KMS-11 (cell line): ENCODE data around the gene NUDT11.
"Not testable (repeated sequence)": the region's sequence is repeated elsewhere in the genome, so short reads cannot be mapped to it uniquely, and the experiment has no call there.

ENCODE experiments used
- H2AFZ ChIP-seq: fragments of 200-600 bp; sonication (generic); 2 replicates; pipeline ENCODE4 v1.6.1; 2016; ENCODE audit warnings: antibody characterized with exemption, mixed run types, low read depth
- H3K27ac ChIP-seq: fragments of 200-600 bp; sonication (generic); 2 replicates; pipeline ENCODE4 v1.6.1; 2016; ENCODE audit warnings: mild to moderate bottlenecking, mixed run types
- H3K27me3 ChIP-seq: fragments of 200-600 bp; sonication (generic); 2 replicates; pipeline ENCODE4 v1.6.1; 2017; ENCODE audit warnings: mild to moderate bottlenecking, low read depth, mixed run types, moderate library complexity; ENCODE audit not compliant: insufficient read depth
- H3K36me3 ChIP-seq: fragments of 200-600 bp; sonication (generic); 2 replicates; pipeline ENCODE4 v1.6.1; 2017; ENCODE audit warnings: mild to moderate bottlenecking, mixed run types; ENCODE audit not compliant: insufficient read depth
- H3K4me1 ChIP-seq: fragments of 200-600 bp; sonication (generic); 2 replicates; pipeline ENCODE4 v1.6.1; 2016; ENCODE audit warnings: mild to moderate bottlenecking, low read depth, mixed run types; ENCODE audit not compliant: poor library complexity, severe bottlenecking
- H3K4me2 ChIP-seq: fragments of 200-600 bp; sonication (generic); 2 replicates; pipeline ENCODE4 v1.7.0; 2016; ENCODE audit warnings: mild to moderate bottlenecking, mixed run types
- H3K4me3 ChIP-seq: fragments of 200-600 bp; sonication (generic); IDR thresholded peaks from 2 replicates; pipeline ENCODE4 v1.6.1; 2017; ENCODE audit warnings: low read depth, low read length, mixed read lengths; ENCODE audit not compliant: insufficient read depth
- H3K79me2 ChIP-seq: fragments of 200-600 bp; sonication (generic); 2 replicates; pipeline ENCODE4 v1.6.1; 2016; ENCODE audit warnings: low read depth, mixed run types; ENCODE audit not compliant: insufficient read depth
- H3K9ac ChIP-seq: fragments of 200-600 bp; sonication (generic); 2 replicates; pipeline ENCODE4 v1.6.1; 2016; ENCODE audit warnings: mild to moderate bottlenecking, mixed run types
- H4K20me1 ChIP-seq: fragments of 200-600 bp; sonication (generic); 2 replicates; pipeline ENCODE4 v1.6.1; 2016; ENCODE audit warnings: mild to moderate bottlenecking, mixed run types; ENCODE audit not compliant: insufficient read depth
- CTCF ChIP-seq: fragments of 200-600 bp; sonication (generic); conservative IDR thresholded peaks from 2 replicates; pipeline ENCODE4 v1.6.1; 2017; ENCODE audit warnings: low read depth, mild to moderate bottlenecking, antibody characterized with exemption, low read length, moderate library complexity, mixed read lengths

The NUDT11 gene

GRCh38 chrX:51494409-51494808 is 2.0 kb downstream of the NUDT11 start:
- Histone ChIP-seq H3K27ac (peak overlapping the region; percentile 8; the same call in 1 of the 2 replicates), H3K4me1 (peaks cover 18% of the 10 kb centered on the region), H3K9ac (no peak overlapping the region; the same call in 1 of the 2 replicates), H3K4me2 (peak overlapping the region; percentile 93), H3K27me3 (no peaks in the 10 kb centered on the region), H4K20me1 (no peaks in the 10 kb centered on the region), H3K36me3 (no peaks in the 10 kb centered on the region), H3K79me2 (peaks cover 24% of the 10 kb centered on the region), H2AFZ (no peak overlapping the region), H3K4me3 (no peak overlapping the region)
- TF ChIP-seq CTCF = peak; percentile 38

DNA sequence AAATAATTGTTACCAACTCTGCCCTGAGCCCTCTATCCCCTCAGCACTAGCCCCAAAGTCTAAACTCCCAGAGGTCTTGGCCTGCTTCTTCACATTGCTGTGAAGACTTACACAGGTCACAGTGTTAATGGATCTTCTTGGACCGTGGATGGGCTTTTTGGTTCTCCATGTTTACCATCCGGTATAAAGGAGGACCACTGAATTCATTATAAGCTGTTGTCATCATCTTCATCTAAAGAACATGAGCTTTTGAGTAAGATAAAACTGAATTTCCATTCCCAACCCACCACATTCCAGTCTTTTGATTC is 8.5 kb downstream of the NUDT11 start:
- Histone ChIP-seq H3K27ac (peak overlapping the region; percentile 85), H3K4me1 (peaks cover 17% of the 10 kb centered on the region), H4K20me1 (no peaks in the 10 kb centered on the region), H3K9ac (peak overlapping the region; percentile 73; the same call in 1 of the 2 replicates), H2AFZ (peak overlapping the region; percentile 68; the same call in 1 of the 2 replicates), H3K79me2 (peaks cover 2% of the 10 kb centered on the region; the same call in 1 of the 2 replicates), H3K27me3 (no peaks in the 10 kb centered on the region), H3K4me3 (no peak overlapping the region), H3K4me2 (peak overlapping the region; percentile 46; the same call in 1 of the 2 replicates), H3K36me3 (no peaks in the 10 kb centered on the region)
- TF ChIP-seq CTCF = no peak; the same call in 1 of the 2 replicates

- Histone ChIP-seq H3K79me2 (no peaks in the 10 kb centered on the region), H3K36me3 (no peaks in the 10 kb centered on the region), H4K20me1 (no peaks in the 10 kb centered on the region), H3K4me2 (no peak overlapping the region), H3K9ac (no peak overlapping the region), H3K27ac (no peak overlapping the region), H2AFZ (no peak overlapping the region), H3K4me3 (no peak overlapping the region), H3K4me1 (peaks cover 12% of the 10 kb centered on the region), H3K27me3 (no peaks in the 10 kb centered on the region)
- TF ChIP-seq CTCF = no peak
Measured at GRCh38 chrX:51484616-51485015, 11.8 kb downstream of the NUDT11 start.

DNA sequence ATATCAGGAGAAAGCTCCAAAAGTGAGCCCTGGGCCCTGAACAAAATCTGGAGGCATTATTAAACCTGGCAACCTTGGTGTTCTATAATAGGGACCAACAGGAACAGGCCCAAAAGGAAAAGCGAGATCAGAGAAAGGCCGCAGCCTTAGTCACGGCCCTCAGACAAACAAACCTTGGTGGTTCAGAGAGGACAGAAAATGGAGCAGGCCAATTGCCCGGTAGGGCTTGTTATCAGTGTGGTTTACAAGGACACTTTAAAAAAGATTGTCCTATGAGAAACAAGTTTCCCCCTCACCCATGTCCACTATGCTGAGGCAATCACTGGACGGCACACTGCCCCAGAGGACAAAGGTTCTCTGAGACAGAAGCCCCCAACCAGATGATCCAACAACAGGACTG is 14.0 kb downstream of the NUDT11 start:
- H3K4me1 ChIP-seq, H3K4me2 ChIP-seq, H3K79me2 ChIP-seq, H2AFZ ChIP-seq, H3K36me3 ChIP-seq, H4K20me1 ChIP-seq, H3K27ac ChIP-seq, H3K27me3 ChIP-seq, H3K9ac ChIP-seq, H3K4me3 ChIP-seq: not testable (repeated sequence)

GRCh38 chrX:51476930-51477329 is 19.5 kb downstream of the NUDT11 start:
- no peaks in the 10 kb centered on the region for H3K79me2 ChIP-seq
- no peaks in the 10 kb centered on the region for H3K27me3 ChIP-seq
- no peaks in the 10 kb centered on the region for H3K36me3 ChIP-seq
- no peak overlapping the region for H3K27ac ChIP-seq
- no peak overlapping the region for H3K4me2 ChIP-seq
- no peak overlapping the region for H3K4me3 ChIP-seq
- no peaks in the 10 kb centered on the region for H3K4me1 ChIP-seq
- no peaks in the 10 kb centered on the region for H4K20me1 ChIP-seq
- no peak overlapping the region for H3K9ac ChIP-seq
- no peak for TF ChIP-seq CTCF
- no peak overlapping the region for H2AFZ ChIP-seq
